HG02938 (cell line): ENCODE measurements around the gene OSTN.

Source experiments
- ATAC-seq: cut with Tn5 transposase; IDR thresholded peaks from one replicate; pipeline ENCODE4 v1.9.1; 2021; ENCODE audit warnings: mild to moderate bottlenecking, moderate library complexity; ENCODE audit not compliant: unreplicated experiment

OSTN gene

DNA sequence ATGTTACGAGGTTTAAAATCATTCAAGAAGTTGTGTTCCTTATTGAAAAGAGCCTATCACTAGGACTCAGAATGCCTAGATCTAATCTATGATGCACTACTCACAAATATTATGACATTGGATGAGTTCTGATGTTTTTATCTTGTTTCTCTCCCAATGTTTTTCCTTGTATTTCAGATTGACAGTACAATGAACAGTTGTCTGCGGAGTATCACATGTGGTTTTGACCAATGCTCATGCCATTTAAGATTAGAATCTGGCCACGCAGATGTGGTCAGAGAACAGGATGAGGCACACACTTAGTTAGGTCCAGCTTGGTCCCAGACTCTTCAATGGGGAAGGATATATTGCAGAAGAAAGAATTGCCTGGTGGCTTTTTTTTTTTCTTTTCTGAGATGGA lies 104.6 kb downstream of the OSTN start:
- no peak for ATAC-seq

DNA sequence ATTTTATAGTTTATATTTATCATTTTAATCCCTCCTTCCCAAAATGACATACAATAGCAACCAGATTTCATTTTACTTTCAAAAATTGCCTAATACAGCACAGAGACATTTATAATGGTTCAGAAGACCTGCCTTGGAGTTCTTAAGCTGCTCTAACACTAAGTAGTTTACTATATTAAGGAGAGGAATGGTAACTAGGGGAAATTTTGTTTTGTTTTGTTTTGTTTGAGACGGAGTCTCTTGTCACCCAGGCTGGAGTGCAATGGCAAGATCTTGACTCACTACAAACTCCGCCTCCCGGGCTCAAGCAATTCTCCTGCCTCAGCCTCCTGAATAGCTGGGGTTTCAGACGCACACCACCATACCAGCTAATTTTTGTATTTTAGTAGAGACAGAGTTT lies 107.4 kb downstream of the OSTN start:
- no peak for ATAC-seq

GRCh38 chr3:191307341-191307740 lies 108.3 kb downstream of the OSTN start:
- ATAC-seq: no peak

GRCh38 chr3:191313296-191313695 lies 114.3 kb downstream of the OSTN start:
- ATAC-seq: no peak

GRCh38 chr3:191314109-191314728 lies 115.2 kb downstream of the OSTN start:
- no peak for ATAC-seq
